OCI-LY7 (cell line): ENCODE data around the gene CAV1.

ENCODE experiments used
- CTCF ChIP-seq: fragments of 200-600 bp; sonication (generic); conservative IDR thresholded peaks from 2 replicates; pipeline ENCODE4 v1.5.1; 2014; ENCODE audit warnings: mild to moderate bottlenecking, antibody characterized with exemption, low read length, moderate library complexity, mixed read lengths
- EZH2phosphoT487 ChIP-seq: fragments of 200-600 bp; sonication (generic); IDR thresholded peaks from 2 replicates; pipeline ENCODE4 v1.6.1; 2018; ENCODE audit warnings: low read depth, borderline replicate concordance, mild to moderate bottlenecking, mixed run types, antibody characterized with exemption, low read length, moderate library complexity, mixed read lengths

- no peak for TF ChIP-seq CTCF
- no peak for TF ChIP-seq EZH2phosphoT487
Observed at GRCh38 chr7:116510795-116511194, 14.0 kb upstream of the CAV1 start.
